Measurements from ENCODE around the gene RBPJ.
"Not testable (repeated sequence)": the region's sequence is repeated elsewhere in the genome, so short reads cannot be mapped to it uniquely, and the experiment has no call there.

DNA sequence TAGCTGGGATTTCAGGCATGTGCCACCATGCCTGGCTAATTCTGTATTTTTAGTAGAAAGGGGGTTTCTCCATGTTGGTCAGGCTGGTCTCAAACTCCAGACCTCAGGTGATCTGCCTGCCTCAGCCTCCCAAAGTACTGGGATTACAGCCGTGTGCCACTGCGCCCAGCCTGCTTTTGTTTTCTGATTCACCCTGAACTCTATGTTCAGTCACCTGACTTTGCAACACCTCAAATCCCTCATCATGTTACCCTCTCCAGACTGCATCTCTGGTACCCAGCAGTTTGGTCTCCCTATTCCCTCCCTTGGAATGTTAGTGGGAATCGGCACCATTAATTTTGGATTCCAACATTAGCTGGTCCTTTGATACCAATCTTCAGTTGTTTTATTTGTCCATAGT is 81.2 kb downstream of the RBPJ start:
- TF ChIP-seq, protein P1, sequence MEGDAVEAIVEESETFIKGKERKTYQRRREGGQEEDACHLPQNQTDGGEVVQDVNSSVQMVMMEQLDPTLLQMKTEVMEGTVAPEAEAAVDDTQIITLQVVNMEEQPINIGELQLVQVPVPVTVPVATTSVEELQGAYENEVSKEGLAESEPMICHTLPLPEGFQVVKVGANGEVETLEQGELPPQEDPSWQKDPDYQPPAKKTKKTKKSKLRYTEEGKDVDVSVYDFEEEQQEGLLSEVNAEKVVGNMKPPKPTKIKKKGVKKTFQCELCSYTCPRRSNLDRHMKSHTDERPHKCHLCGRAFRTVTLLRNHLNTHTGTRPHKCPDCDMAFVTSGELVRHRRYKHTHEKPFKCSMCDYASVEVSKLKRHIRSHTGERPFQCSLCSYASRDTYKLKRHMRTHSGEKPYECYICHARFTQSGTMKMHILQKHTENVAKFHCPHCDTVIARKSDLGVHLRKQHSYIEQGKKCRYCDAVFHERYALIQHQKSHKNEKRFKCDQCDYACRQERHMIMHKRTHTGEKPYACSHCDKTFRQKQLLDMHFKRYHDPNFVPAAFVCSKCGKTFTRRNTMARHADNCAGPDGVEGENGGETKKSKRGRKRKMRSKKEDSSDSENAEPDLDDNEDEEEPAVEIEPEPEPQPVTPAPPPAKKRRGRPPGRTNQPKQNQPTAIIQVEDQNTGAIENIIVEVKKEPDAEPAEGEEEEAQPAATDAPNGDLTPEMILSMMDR (IDR thresholded peaks at IDR 0.05; ENCODE audit: low read length): not testable (repeated sequence)
- TF ChIP-seq EZH2 (IDR thresholded peaks at IDR 0.05; ENCODE audit: borderline replicate concordance, low read length): not testable (repeated sequence)

All from OCI-LY1 (cell line).